Mesodermal cell (in vitro differentiated cells): ENCODE results near the gene PRC1.

Experiments used
- H3K27ac ChIP-seq: 2 replicates; pipeline ENCODE4 v1.7.0; 2013; ENCODE audit warnings: mild to moderate bottlenecking, low read depth, low read length, moderate library complexity; ENCODE audit not compliant: severe bottlenecking
- H3K36me3 ChIP-seq: 2 replicates; pipeline ENCODE4 v1.7.1; 2013; ENCODE audit warnings: mild to moderate bottlenecking, low read length, moderate library complexity; ENCODE audit not compliant: control insufficient read depth, insufficient read depth
- H3K4me1 ChIP-seq: one replicate; pipeline ENCODE4 v1.7.1; 2013; ENCODE audit warnings: mild to moderate bottlenecking, low read length; ENCODE audit not compliant: insufficient read depth, control insufficient read depth, poor library complexity, severe bottlenecking
- H3K4me3 ChIP-seq: 2 replicates; pipeline ENCODE4 v1.7.0; 2013; ENCODE audit warnings: low read length, control low read depth, mild to moderate bottlenecking; ENCODE audit not compliant: insufficient read depth, poor library complexity, severe bottlenecking; ENCODE audit errors: extremely low read depth
- H3K9me3 ChIP-seq: 2 replicates; pipeline ENCODE4 v1.7.1; 2013; ENCODE audit warnings: mild to moderate bottlenecking, low read length, moderate library complexity; ENCODE audit not compliant: control insufficient read depth
- WGBS, 2 experiments: methylation state at CpG; one replicate each; pipeline ENCODE4 v1.1.5; 2013; ENCODE audit warnings: missing lambda C conversion rate in 2 of 2; ENCODE audit not compliant: insufficient coverage in 2 of 2; 5-methylcytosine and 5-hydroxymethylcytosine counted together

PRC1 gene

DNA sequence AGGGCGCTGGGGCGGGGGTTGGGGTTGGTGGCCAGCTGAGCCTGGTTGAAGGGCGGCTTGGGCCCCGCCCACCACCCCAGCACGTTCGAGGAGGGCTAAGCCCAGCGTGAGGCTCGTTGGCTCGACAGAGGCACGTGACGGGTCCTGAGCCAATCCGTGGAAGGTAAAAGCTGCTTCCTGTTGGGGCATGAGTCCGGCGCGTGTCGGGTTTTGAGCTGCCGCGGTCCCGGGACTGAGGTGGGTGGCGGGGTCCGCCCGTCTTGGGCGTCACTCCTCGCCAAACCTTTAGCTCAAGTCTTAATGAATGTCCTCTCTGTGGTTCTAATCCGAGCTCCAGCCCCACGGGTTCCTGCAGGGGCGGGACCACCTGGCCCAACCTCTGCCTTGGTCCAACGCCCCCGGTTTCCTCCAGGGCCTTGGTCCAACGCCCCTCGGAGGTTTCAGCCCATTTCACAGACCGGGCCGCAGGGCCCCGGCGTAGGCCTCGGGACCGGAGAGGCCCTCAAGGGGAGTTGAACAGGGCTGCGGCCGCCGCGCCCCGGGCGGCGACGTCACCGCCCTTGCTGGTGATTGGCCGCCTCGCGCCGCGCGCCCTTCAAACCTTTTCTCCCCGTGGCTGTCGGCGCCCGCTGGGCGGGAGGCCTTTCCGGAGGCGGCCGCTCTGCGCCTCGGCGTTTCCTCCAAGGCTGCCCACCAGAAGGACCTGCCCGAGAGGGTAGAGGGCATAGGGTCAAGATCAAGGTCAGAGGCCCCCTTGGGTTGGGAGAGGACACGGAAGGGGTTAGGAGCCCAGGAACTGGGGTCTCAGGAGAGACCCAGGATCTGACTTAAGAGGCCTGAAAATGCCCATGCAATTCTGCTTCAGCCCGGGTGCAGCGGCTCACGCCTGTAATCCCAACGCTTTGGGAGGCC, 39.4 kb downstream of the PRC1 start, which contains the start of gene RCCD1:
RCCD1 (plus strand) TSS at position 173 of the 912 bp plus-strand sequence. CDS start 1,851 bp downstream, outside the sequence.
- Histone ChIP-seq H3K4me3 (peak within 1 kb of the TSS; percentile 51), H3K27ac (peak within 1 kb of the TSS; percentile 87), H3K36me3 (peaks cover 44% of the 10 kb centered on the region), H3K4me1 (peaks cover 12% of the 10 kb centered on the region), H3K9me3 (no peaks in the 10 kb centered on the region)
- 8 to 19% methylated on average over 50 to 58 of the region's 69 CpGs for WGBS, 2 experiments

DNA sequence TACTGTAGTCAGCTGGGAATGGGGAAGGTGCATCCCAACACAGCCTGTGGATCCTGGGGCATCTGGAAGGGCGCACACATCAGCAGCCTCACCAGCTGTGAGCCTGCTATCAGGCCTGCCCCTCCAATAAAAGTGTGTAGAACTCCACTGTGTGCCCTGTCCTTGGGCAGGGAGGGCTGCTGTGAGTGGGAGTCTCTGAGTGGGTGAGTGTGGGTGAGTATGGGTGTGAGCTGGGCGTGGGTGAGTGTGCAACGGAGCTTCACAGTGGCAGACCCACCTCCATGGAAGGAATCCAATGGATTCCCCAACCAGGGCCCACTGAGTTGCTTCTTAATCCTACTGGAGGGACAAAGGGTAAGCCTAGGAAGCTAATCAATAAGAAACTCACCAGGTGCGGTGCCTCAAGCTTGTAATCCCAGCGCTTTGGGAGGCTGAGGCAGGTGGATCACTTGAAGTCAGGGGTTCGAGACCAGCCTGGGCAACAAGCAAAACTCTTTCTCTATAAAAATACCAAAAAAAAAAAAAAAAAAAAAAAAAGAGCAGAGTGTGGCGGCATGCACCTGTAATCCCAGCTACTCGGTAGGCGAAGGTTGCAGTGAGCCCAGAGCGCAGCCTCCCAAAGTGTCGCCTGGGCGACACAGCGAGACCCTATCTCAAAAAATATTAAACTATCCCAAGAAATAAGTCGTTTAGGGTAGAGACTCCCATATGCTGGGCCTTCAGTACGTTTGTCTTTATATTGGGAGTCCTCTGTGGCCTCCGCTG, 40.2 kb downstream of the PRC1 start:
- 83 to 88% methylated on average over 7 to 9 of the region's 16 CpGs for WGBS, 2 experiments
- Histone ChIP-seq H3K36me3 (peaks cover 50% of the 10 kb centered on the region), H3K27ac (peak overlapping the region; percentile 87), H3K4me3 (no peak overlapping the region), H3K4me1 (peaks cover 12% of the 10 kb centered on the region), H3K9me3 (no peaks in the 10 kb centered on the region)

DNA sequence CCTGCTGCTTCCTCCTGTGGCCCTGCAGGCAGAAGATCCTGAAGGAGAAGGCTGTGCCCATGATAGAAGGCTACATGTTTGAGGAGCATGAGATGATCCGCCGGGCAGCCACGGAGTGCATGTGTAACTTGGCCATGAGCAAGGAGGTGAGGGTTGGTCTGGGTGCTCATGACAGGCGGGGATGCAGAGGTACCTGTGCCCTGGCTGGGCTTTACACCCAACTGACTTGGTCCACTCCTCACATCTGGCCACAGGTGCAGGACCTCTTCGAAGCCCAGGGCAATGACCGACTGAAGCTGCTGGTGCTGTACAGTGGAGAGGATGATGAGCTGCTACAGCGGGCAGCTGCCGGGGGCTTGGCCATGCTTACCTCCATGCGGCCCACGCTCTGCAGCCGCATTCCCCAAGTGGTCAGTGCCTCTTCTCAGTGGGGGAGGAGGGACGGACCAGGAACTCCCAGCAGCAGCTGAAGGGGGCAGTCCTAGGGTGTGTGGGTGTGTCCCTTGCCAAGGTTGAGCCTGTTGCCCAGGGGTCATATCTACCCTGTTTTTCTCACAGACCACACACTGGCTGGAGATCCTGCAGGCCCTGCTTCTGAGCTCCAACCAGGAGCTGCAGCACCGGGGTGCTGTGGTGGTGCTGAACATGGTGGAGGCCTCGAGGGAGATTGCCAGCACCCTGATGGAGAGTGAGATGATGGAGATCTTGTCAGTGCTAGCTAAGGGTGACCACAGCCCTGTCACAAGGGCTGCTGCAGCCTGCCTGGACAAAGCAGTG, 41.2 kb downstream of the PRC1 start:
- peaks cover 12% of the 10 kb centered on the region for H3K4me1 ChIP-seq
- H3K27ac ChIP-seq = no peak overlapping the region
- H3K36me3 ChIP-seq = peaks cover 59% of the 10 kb centered on the region
- H3K9me3 ChIP-seq = no peaks in the 10 kb centered on the region
- H3K4me3 ChIP-seq = no peak overlapping the region
- 94 to 98% methylated on average over 8 to 13 of the region's 14 CpGs for WGBS, 2 experiments

DNA sequence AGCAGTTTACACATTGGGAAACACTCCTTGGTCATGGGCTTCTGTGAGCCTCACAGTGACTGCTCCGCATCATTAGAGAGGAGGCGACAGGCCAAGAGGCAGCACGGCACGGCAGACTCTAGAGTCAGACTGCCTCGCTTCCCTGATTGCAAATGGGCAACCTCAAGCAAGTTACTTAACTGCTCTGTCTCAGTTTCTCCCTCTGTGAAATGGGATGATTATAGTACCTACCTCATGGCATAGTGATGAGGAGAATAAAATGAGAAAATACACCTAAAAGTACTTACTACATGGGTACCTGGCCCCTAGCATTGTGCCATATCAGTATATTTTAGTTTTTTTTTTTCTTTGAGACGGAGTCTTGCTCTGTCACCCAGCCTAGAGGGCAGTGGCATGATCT, 43.7 kb downstream of the PRC1 start:
- Histone ChIP-seq H3K4me3 (no peak overlapping the region), H3K9me3 (no peaks in the 10 kb centered on the region), H3K36me3 (peaks cover 76% of the 10 kb centered on the region), H3K27ac (no peak overlapping the region), H3K4me1 (peaks cover 2% of the 10 kb centered on the region)
- WGBS, 2 experiments = 95 to 100% methylated on average over 2 to 3 of the region's 6 CpGs

DNA sequence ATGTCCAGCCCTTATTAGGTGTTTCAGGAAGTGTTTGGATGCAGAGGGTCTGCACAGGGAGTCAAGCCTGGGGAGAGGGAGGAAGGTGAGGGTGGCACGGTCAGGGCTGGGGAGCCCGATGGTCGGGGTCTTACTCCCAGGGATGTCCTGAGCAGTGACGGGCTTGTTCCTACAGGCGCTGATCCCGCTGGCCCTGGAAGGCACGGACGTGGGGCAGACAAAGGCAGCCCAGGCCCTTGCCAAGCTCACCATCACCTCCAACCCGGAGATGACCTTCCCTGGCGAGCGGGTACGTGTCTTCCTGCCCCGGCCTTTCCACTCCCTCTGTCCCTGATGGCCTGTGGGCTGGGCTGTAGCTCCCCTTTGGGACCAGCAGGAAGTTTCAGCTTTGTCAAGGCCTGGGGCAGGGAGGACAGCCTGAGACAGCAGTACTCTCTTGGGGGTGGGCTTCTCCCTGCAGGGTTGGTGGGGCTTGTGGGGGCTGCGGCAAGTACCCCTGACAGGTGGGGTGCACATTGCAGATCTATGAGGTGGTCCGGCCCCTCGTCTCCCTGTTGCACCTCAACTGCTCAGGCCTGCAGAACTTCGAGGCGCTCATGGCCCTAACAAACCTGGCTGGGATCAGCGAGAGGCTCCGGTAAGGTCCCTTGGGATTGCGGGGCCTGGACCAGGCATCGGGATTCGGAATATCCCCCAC, 44.2 kb downstream of the PRC1 start:
- Histone ChIP-seq H3K36me3 (peaks cover 80% of the 10 kb centered on the region), H3K9me3 (no peaks in the 10 kb centered on the region), H3K4me3 (no peak overlapping the region), H3K4me1 (no peaks in the 10 kb centered on the region), H3K27ac (no peak overlapping the region)
- WGBS, 2 experiments = 97 to 99% methylated on average over 21 to 23 of the region's 23 CpGs

DNA sequence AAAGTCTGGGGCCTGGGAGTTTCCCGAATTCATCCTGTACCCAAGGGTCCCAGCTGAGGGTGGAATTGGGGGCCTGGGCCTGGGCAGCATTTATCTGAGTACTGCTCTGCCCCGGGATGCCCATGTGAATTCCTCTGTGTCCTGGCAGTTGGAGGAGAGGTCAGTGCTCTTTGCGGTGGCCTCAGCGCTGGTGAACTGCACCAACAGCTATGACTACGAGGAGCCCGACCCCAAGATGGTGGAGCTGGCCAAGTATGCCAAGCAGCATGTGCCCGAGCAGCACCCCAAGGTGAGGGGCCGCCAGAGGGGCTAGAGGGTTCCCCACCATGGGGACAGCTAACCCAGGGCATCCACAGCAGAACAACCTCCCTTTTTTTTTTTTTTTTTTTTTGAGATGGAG, 45.8 kb downstream of the PRC1 start:
- WGBS, 2 experiments = 97 to 100% methylated on average over 5 of the region's 8 CpGs
- no peak overlapping the region for H3K4me3 ChIP-seq
- no peaks in the 10 kb centered on the region for H3K9me3 ChIP-seq
- peaks cover 90% of the 10 kb centered on the region for H3K36me3 ChIP-seq
- no peaks in the 10 kb centered on the region for H3K4me1 ChIP-seq
- no peak overlapping the region for H3K27ac ChIP-seq

DNA sequence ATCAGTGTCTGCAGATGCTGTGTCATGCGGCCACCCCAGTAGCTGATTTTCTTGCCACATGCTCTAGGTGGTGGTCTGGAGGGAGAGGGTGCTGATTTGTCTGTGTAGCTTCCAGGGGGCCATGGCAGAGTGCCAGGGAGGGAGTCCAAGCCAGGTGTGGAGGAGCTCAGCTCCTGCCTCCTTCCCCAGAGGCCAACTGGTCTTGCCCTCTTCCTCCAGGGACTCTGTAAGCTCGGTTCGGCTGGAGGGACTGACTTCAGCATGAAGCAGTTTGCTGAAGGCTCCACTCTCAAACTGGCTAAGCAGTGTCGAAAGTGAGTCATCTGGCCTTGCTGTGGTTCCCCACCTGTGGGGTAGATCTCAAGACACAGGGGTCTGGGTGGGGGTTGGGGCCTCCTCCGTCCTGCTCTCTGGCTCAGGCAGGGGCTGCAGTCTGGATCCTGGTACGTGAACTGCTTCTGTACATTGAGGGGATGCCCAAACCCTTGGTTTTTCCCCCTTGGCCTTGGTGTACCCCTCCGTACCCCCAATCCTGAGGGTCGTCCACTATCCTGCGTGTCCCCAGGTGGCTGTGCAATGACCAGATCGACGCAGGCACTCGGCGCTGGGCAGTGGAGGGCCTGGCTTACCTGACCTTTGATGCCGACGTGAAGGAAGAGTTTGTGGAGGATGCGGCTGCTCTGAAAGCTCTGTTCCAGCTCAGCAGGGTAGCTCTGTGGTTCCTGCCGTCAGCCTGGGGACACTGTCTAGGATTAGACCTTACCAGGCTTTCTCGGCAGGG, 46.6 kb downstream of the PRC1 start:
- H3K9me3 ChIP-seq = no peaks in the 10 kb centered on the region
- no peak overlapping the region for H3K27ac ChIP-seq
- H3K4me1 ChIP-seq = no peaks in the 10 kb centered on the region
- WGBS, 2 experiments = 97 to 99% methylated on average over 16 to 17 of the region's 18 CpGs
- H3K4me3 ChIP-seq = no peak overlapping the region
- peaks cover 90% of the 10 kb centered on the region for H3K36me3 ChIP-seq

DNA sequence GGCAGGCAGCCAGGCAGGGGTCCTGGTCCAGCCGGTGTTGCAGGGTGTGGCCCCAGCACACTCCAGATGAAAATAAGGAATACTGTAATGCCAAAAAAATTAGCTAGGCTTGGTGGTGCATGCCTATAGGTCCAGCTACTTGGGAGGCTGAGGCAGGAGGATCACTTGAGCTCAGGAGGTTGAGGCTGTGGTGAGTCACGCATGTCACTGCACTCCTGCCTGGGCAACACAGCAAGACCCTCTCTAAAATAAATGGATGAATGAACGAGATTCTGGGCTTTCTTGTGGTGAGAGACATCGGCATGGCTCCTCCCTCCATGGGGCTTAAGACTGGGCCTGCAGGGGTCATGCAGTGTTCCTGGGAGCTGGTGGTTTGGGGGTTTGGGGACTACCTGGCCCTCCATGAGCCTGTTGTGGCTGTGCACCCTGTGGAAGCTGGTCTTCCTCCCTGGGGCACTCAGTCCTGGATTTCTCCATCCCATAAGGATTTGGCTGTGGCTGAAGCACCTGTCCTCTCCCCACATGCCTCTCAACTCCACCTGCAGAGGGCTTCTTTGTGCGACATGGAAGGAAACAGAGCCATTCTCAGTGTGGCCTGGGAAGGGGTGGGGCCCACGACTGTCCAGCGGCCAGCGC, 47.3 kb downstream of the PRC1 start:
- 97 to 98% methylated on average over 5 to 8 of the region's 8 CpGs for WGBS, 2 experiments
- Histone ChIP-seq H3K27ac (no peak overlapping the region), H3K4me3 (no peak overlapping the region), H3K4me1 (no peaks in the 10 kb centered on the region), H3K36me3 (peaks cover 90% of the 10 kb centered on the region), H3K9me3 (no peaks in the 10 kb centered on the region)

DNA sequence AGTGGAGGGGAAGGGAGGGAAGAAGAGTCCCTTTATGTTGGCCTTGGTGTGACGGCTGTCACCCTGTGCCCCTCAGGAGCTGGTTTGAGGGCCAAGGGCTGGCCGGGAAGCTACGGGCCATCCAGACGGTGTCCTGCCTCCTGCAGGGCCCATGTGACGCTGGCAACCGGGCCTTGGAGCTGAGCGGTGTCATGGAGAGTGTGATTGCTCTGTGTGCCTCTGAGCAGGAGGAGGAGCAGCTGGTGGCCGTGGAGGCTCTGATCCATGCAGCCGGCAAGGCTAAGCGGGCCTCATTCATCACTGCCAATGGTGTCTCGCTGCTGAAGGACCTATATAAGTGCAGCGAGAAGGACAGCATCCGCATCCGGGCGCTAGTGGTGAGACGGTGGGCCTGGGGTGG, 47.8 kb downstream of the PRC1 start:
- H3K9me3 ChIP-seq = no peaks in the 10 kb centered on the region
- peaks cover 90% of the 10 kb centered on the region for H3K36me3 ChIP-seq
- no peak overlapping the region for H3K4me3 ChIP-seq
- H3K27ac ChIP-seq = no peak overlapping the region
- 98 to 99% methylated on average over 15 to 16 of the region's 16 CpGs for WGBS, 2 experiments
- no peaks in the 10 kb centered on the region for H3K4me1 ChIP-seq
